ENCODE results near the gene BANK1.

DNA sequence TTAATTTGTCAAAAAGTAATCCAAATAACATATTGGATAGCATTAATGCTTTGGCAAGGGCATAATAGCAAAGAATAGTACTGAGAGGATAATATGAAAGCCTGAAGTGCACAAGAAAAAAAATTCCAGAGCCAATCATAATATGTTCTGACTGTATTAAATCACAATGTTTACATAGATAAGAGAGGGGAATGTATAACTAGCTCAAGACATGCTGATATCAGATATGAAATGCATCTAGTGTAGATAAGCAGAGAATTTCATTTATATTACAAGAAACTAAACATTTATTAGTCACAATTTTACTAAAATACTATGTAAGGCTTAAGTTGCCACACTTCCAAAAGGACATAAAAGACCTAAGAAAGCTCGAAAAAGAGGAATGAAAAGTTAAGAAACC, 193.3 kb downstream of the BANK1 start:
- TF ChIP-seq, protein P1, sequence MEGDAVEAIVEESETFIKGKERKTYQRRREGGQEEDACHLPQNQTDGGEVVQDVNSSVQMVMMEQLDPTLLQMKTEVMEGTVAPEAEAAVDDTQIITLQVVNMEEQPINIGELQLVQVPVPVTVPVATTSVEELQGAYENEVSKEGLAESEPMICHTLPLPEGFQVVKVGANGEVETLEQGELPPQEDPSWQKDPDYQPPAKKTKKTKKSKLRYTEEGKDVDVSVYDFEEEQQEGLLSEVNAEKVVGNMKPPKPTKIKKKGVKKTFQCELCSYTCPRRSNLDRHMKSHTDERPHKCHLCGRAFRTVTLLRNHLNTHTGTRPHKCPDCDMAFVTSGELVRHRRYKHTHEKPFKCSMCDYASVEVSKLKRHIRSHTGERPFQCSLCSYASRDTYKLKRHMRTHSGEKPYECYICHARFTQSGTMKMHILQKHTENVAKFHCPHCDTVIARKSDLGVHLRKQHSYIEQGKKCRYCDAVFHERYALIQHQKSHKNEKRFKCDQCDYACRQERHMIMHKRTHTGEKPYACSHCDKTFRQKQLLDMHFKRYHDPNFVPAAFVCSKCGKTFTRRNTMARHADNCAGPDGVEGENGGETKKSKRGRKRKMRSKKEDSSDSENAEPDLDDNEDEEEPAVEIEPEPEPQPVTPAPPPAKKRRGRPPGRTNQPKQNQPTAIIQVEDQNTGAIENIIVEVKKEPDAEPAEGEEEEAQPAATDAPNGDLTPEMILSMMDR (IDR thresholded peaks at IDR 0.05; ENCODE audit: low read depth, low read length): no peak
- no peak for TF ChIP-seq POLR2A (IDR thresholded peaks at IDR 0.05; ENCODE audit: extremely low read depth, insufficient read length)
- TF ChIP-seq MYC (IDR thresholded peaks at IDR 0.05; ENCODE audit: low read depth, low read length): no peak
